Retinal pigment epithelial cell (primary cell): ENCODE results near the gene SCYL1.
"Not testable (repeated sequence)": the region's sequence is repeated elsewhere in the genome, so short reads cannot be mapped to it uniquely, and the experiment has no call there.

Source experiments
- DNase-seq: peaks from one replicate; pipeline ENCODE4 v3.0.0-alpha.2; 2010; ENCODE audit warnings: low read depth
- H3K4me3 ChIP-seq: 2 replicates; pipeline ENCODE4 v1.5.1; 2011; ENCODE audit warnings: mild to moderate bottlenecking, low read length, control low read depth, moderate library complexity
- TF ChIP-seq, protein P1 (sequence below): conservative IDR thresholded peaks from 2 replicates; pipeline ENCODE4 v1.5.1; 2011; ENCODE audit warnings: low read depth, low read length, control low read depth, inconsistent platforms

Gene SCYL1

DNA sequence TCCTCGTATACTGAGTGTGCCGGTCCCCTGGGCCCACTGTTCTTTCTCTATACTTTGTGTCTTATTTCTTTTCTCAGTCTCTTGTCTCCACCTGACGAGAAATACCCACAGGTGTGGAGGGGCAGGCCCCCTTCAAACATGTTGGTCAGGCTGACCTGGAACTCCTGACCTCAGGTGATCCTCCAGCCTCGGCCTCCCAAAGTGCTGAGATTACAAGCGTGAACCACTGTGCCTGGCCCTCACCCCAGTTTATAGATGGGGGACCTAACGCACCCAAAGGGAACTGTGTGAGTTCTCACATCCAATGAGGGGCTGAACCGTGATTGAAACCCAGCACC is 1.3 kb upstream of the SCYL1 start:
- H3K4me3 ChIP-seq, result not testable (repeated sequence)

DNA sequence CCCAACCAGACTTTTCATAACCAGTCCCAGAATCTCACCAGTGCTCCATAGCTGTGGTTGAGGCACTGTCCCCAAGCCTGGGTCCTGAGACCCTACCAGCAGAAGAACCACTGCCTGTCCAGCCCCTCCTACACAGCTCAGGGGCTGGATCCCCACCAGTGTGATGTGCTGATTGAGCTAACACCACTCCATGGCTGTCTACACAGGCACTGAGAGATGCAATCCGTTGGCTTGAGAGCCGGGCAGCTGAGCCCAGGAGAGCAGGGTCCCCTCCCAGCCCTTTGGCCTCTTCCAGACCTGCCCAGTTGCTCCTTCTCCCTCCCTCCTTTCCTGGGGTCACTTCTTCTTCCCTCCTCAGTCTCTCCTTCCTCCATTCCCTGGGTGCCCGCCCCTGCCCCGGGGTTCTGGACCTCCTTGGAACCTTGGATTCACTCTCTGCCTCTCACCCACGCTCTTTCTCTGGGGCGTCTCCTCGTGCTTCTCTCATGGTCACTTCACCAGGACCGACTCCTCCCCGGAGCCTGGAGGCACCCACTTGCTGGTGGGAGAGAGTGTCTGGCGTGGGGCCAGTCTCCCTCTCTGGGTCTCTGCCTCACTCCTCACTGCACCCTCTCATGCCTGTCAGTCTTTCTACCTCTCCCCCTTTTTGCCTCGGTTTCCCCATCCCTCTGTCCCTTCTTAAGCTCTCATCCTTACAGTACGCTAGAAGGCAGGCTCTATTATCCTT is 706 bp upstream of the SCYL1 start:
- DNase-seq, result no peak
- peak overlapping the region; percentile 28 for H3K4me3 ChIP-seq
- TF ChIP-seq, protein P1, sequence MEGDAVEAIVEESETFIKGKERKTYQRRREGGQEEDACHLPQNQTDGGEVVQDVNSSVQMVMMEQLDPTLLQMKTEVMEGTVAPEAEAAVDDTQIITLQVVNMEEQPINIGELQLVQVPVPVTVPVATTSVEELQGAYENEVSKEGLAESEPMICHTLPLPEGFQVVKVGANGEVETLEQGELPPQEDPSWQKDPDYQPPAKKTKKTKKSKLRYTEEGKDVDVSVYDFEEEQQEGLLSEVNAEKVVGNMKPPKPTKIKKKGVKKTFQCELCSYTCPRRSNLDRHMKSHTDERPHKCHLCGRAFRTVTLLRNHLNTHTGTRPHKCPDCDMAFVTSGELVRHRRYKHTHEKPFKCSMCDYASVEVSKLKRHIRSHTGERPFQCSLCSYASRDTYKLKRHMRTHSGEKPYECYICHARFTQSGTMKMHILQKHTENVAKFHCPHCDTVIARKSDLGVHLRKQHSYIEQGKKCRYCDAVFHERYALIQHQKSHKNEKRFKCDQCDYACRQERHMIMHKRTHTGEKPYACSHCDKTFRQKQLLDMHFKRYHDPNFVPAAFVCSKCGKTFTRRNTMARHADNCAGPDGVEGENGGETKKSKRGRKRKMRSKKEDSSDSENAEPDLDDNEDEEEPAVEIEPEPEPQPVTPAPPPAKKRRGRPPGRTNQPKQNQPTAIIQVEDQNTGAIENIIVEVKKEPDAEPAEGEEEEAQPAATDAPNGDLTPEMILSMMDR, result no peak

More for the DNA sequence above, 1.3 kb upstream of the SCYL1 start:
- DNase-seq, result not testable (repeated sequence)

- TF ChIP-seq, protein P1, result no peak
Observed at GRCh38 chr11:65525546-65526480, 930 bp downstream of the SCYL1 start.

GRCh38 chr11:65526744-65527143 is 1.9 kb downstream of the SCYL1 start:
- H3K4me3 ChIP-seq, result no peak overlapping the region
- TF ChIP-seq, protein P1, result no peak
- DNase-seq, result no peak

More at GRCh38 chr11:65525546-65526480, 930 bp downstream of the SCYL1 start:
- H3K4me3 ChIP-seq, result peak overlapping the region; percentile 73
- DNase-seq, result no peak

DNA sequence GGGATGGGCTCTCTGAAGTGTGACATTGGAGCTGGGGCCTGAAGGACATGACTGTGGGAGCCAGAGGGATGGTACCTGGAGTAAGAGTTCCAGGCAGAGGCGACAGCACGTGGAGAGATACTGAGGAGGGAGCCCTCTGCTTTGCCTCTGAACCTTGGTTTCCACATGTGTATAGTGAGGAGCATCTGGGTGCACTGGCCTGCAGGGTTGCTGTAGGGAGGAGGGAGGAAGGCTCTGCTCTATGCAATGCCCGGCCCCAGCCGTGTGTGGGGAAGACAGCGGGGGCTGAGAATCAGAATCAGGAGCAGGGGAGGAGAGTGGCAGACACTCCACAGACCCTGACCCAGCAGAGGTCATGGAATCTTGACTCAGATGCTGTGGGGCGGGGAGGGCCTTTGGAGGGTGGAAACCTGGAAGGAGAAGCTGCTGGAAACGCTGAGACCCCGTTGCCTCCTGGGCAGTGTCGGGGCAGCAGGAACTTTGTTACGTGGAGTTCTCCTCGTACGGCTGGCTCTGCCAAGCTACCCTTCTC is 4.0 kb downstream of the SCYL1 start:
- DNase-seq, result no peak
- no peak overlapping the region for H3K4me3 ChIP-seq
- TF ChIP-seq, protein P1, result no peak

GRCh38 chr11:65529475-65530156 is 4.7 kb downstream of the SCYL1 start:
- no peak for DNase-seq
- no peak overlapping the region for H3K4me3 ChIP-seq
- TF ChIP-seq, protein P1, result no peak

DNA sequence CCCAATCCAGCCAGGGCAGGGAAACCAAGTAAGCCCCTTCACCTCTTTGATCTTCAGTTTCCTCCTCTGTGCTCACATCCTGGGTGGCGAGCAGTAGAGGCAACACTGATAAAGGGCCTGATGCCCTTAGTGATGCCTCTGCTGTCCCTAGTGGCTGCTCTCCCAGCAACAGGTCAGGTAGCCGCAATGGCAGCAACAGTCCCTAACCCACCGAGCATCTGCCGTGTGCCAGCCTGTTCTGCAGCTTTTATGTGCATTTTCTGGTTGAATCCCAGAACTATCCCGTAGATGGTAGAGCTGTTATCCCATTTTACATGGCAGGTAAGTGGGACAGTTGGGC is 5.2 kb downstream of the SCYL1 start:
- H3K4me3 ChIP-seq, result no peak overlapping the region
- no peak for DNase-seq
- TF ChIP-seq, protein P1, result peak; percentile 40
